Type B pancreatic cell (in vitro differentiated cells): ENCODE measurements around the gene FECH. TPM values are rescaled to one million over a fixed set of nuclear protein-coding genes. Genes with fewer than 3 reads are reported as not detected.

Source experiments
- DNase-seq: peaks from one replicate; pipeline ENCODE4 v3.0.0; 2021; ENCODE audit warnings: mixed read lengths; ENCODE audit not compliant: unreplicated experiment; ENCODE audit errors: extremely low spot score
- H3K27ac Mint-ChIP-seq: 2 replicates; pipeline ENCODE4 v1.8.0; 2021; ENCODE audit warnings: mild to moderate bottlenecking, mixed read lengths
- H3K27me3 Mint-ChIP-seq: 2 replicates; pipeline ENCODE4 v1.8.0; 2021; ENCODE audit warnings: mixed read lengths
- H3K36me3 Mint-ChIP-seq: 2 replicates; pipeline ENCODE4 v1.8.0; 2021; ENCODE audit warnings: mixed read lengths
- H3K4me1 Mint-ChIP-seq: one replicate; pipeline ENCODE4 v1.8.0; 2021; ENCODE audit warnings: mixed read lengths; ENCODE audit not compliant: unreplicated experiment
- H3K4me3 Mint-ChIP-seq: 2 replicates; pipeline ENCODE4 v1.8.0; 2021; ENCODE audit warnings: mild to moderate bottlenecking, mixed read lengths
- H3K9me3 Mint-ChIP-seq: 2 replicates; pipeline ENCODE4 v1.8.0; 2021; ENCODE audit warnings: mixed read lengths
- total RNA-seq: library from RNA; stranded (reverse); gene quantifications from 2 replicates; pipeline ENCODE4 v1.2.1, GENCODE V29; 2021; ENCODE audit warnings: low replicate concordance
- TF ChIP-seq, protein P1 (sequence below): fragments of 200-600 bp; sonication (generic); conservative IDR thresholded peaks from 2 replicates; pipeline ENCODE4 v1.5.0; 2021; ENCODE audit warnings: antibody characterized with exemption, mild to moderate bottlenecking

Gene FECH
- total RNA-seq, 1 donor from 2014 or later: 22.1 TPM

DNA sequence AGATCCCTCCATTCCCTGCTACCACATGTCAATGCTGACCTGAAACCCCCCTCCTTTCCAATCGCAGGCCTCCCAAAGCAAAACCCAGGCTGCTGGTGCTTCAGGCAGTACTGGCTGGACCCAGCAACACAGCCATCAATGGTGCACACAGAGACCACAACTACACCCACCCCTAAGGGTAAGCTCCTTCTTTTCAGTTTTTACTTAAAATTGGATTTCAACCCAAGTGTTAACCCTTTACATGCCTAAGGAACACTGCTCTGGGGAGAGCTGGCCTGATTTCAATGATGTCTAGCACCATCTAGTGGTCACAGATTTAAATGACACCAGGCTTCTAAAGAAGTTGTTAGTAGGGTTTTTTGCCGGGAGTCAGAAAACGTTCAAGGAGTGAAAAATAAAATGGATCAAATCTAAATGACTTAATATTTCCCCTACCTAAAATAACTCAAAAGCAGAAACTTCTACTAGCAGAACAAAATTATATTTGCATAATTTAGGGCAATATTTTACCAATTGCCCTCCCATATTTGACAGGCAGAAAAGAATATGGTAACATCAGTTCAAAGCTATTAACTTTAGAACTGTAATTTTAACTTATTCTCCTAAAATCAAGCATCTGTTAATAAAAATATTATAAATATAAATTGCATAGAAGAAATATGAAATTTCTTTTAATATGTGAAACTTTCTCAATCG lies 24.6 kb downstream of the FECH start:
- TF ChIP-seq, protein P1, sequence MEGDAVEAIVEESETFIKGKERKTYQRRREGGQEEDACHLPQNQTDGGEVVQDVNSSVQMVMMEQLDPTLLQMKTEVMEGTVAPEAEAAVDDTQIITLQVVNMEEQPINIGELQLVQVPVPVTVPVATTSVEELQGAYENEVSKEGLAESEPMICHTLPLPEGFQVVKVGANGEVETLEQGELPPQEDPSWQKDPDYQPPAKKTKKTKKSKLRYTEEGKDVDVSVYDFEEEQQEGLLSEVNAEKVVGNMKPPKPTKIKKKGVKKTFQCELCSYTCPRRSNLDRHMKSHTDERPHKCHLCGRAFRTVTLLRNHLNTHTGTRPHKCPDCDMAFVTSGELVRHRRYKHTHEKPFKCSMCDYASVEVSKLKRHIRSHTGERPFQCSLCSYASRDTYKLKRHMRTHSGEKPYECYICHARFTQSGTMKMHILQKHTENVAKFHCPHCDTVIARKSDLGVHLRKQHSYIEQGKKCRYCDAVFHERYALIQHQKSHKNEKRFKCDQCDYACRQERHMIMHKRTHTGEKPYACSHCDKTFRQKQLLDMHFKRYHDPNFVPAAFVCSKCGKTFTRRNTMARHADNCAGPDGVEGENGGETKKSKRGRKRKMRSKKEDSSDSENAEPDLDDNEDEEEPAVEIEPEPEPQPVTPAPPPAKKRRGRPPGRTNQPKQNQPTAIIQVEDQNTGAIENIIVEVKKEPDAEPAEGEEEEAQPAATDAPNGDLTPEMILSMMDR: peak; percentile 98
- peaks cover 17% of the 10 kb centered on the region for H3K4me1 Mint-ChIP-seq
- no peak overlapping the region for H3K27ac Mint-ChIP-seq
- H3K36me3 Mint-ChIP-seq: peaks cover 16% of the 10 kb centered on the region
- DNase-seq: no peak
- no peak overlapping the region for H3K4me3 Mint-ChIP-seq
- no peaks in the 10 kb centered on the region for H3K9me3 Mint-ChIP-seq
- H3K27me3 Mint-ChIP-seq: no peaks in the 10 kb centered on the region

DNA sequence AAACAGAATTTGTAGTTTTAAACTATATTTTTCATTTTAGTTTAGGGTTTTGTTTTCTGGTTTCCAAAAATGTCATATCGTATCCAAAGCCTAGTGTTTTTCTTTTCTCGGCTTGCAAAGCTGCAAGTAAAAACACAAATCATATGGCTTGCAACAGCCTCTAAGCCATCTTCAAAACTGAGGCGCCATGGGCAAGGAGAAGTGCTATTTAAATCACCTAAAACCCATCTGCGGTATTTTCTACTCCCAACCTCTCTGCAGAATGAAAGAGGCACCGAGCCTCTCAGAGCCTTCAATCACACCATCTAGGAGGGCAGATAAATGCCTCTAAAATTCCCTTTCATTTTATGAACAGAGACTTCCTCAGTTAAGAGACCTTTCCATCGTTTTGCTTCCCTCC lies 25.2 kb downstream of the FECH start:
- no peak for DNase-seq
- no peak overlapping the region for H3K4me3 Mint-ChIP-seq
- H3K27ac Mint-ChIP-seq: no peak overlapping the region
- H3K9me3 Mint-ChIP-seq: no peaks in the 10 kb centered on the region
- H3K27me3 Mint-ChIP-seq: no peaks in the 10 kb centered on the region
- peaks cover 17% of the 10 kb centered on the region for H3K4me1 Mint-ChIP-seq
- peaks cover 13% of the 10 kb centered on the region for H3K36me3 Mint-ChIP-seq
- TF ChIP-seq, protein P1: no peak

DNA sequence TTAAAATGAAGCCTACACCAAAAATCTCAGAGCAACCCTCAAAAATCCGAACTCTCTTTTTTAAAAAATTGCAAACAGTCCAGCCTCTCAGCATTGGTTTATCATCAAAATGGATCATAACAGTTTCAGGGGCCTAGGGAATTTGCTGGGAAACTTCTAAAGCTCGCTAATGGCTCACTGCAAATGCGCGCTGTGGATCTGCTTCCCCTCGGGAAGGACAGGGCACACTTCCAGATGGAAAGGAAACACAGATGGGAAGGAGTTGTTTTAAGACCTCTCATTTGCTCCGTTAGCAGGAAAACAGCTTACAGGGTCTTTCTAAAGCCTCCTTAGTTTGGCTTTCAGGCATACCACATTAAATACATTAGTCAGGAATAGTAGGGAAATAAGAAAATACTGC lies 27.2 kb downstream of the FECH start:
- DNase-seq: no peak
- no peak overlapping the region for H3K4me3 Mint-ChIP-seq
- H3K27ac Mint-ChIP-seq: no peak overlapping the region
- H3K36me3 Mint-ChIP-seq: peaks cover 3% of the 10 kb centered on the region
- TF ChIP-seq, protein P1: no peak
- H3K4me1 Mint-ChIP-seq: peaks cover 17% of the 10 kb centered on the region
- no peaks in the 10 kb centered on the region for H3K27me3 Mint-ChIP-seq
- no peaks in the 10 kb centered on the region for H3K9me3 Mint-ChIP-seq

DNA sequence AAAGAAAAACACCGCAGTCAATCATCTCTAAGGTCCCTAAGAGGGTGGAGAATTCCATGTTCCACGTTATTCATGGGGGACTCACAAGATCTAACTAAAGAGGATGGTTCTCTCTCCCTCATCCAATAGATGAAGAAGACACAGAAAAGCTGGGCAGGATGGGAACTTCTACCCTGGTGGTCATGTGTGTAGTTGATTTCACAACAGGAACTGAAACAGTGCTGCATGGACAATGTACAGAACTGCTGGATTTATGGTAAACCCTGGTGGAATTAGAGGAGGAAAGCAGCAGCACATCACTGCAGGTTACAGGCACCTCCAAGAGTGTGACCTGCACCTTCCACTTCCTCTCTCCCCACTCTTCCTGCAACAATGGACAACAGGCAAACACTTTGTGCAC lies 31.4 kb downstream of the FECH start:
- Mint-ChIP-seq H3K4me3 (no peak overlapping the region), H3K27me3 (no peaks in the 10 kb centered on the region), H3K27ac (no peak overlapping the region), H3K9me3 (no peaks in the 10 kb centered on the region), H3K36me3 (peaks cover 6% of the 10 kb centered on the region), H3K4me1 (peaks cover 10% of the 10 kb centered on the region)
- no peak for DNase-seq
- TF ChIP-seq, protein P1: no peak

DNA sequence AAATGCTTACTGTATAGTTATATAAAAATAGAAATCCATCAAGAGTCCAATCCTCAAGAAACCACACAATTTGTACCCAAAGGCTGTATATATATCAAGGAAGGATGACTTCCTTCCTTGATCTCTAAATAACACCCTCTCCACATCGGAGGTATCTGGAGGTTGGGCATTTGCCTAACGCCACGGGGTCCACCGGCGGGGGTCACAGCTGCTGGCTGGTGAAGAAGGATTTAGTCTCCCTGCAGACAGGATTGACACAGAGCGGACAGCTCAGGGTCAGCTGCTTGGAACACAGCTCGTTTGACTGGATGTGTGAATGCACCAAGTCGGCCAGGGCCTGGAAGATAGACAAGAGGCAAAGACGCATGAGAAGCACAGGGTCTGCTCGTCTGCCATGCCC lies 36.0 kb downstream of the FECH start:
- TF ChIP-seq, protein P1: no peak
- no peaks in the 10 kb centered on the region for H3K4me1 Mint-ChIP-seq
- H3K9me3 Mint-ChIP-seq: no peaks in the 10 kb centered on the region
- H3K36me3 Mint-ChIP-seq: peaks cover 6% of the 10 kb centered on the region
- no peak overlapping the region for H3K27ac Mint-ChIP-seq
- H3K27me3 Mint-ChIP-seq: no peaks in the 10 kb centered on the region
- H3K4me3 Mint-ChIP-seq: no peak overlapping the region
- DNase-seq: no peak
